Epithelial cell of esophagus (primary cell): ENCODE data around the gene MAP2K2.
"Not testable (repeated sequence)": the region's sequence is repeated elsewhere in the genome, so short reads cannot be mapped to it uniquely, and the experiment has no call there.

Source experiments
- DNase-seq: peaks from one replicate; pipeline ENCODE4 v3.0.0; 2010; ENCODE audit warnings: low read depth
- H3K4me3 ChIP-seq: 2 replicates; pipeline ENCODE4 v1.5.1; 2011; ENCODE audit warnings: mild to moderate bottlenecking, low read length, control low read depth
- CTCF ChIP-seq: IDR thresholded peaks from 2 replicates; pipeline ENCODE4 v1.5.1; 2011; ENCODE audit warnings: low read depth, mild to moderate bottlenecking, low read length, control low read depth, inconsistent platforms; ENCODE audit not compliant: insufficient read depth; ENCODE audit errors: missing control alignments

MAP2K2 gene

GRCh38 chr19:4123615-4124568 is at the start of gene MAP2K2:
Gene MAP2K2, minus strand, starts transcription at chr19:4124122. Its CDS starts 247 bp downstream, at chr19:4123875.
- no peak for TF ChIP-seq CTCF
- peak within 1 kb of the TSS; percentile 82 for H3K4me3 ChIP-seq
- DNase-seq = peak; percentile 91

GRCh38 chr19:4172861-4173473 is 49.0 kb upstream of the MAP2K2 start:
- TF ChIP-seq CTCF = no peak

GRCh38 chr19:4171676-4172075 is 47.8 kb upstream of the MAP2K2 start:
- H3K4me3 ChIP-seq = no peak overlapping the region
- DNase-seq = no peak
- TF ChIP-seq CTCF = no peak

More at GRCh38 chr19:4172861-4173473, 49.0 kb upstream of the MAP2K2 start:
- peak; percentile 58 for DNase-seq
- H3K4me3 ChIP-seq = no peak overlapping the region

- TF ChIP-seq CTCF = no peak
- H3K4me3 ChIP-seq = no peak overlapping the region
- DNase-seq = no peak
Observed at GRCh38 chr19:4164262-4164661, 40.3 kb upstream of the MAP2K2 start.

- no peak for TF ChIP-seq CTCF
- no peak for DNase-seq
- H3K4me3 ChIP-seq = no peak overlapping the region
Observed at GRCh38 chr19:4161415-4162077, 37.6 kb upstream of the MAP2K2 start.

GRCh38 chr19:4157971-4158370 is 34.0 kb upstream of the MAP2K2 start:
- not testable (repeated sequence) for DNase-seq, H3K4me3 ChIP-seq

GRCh38 chr19:4157164-4157563 is 33.2 kb upstream of the MAP2K2 start:
- DNase-seq = no peak
- H3K4me3 ChIP-seq = no peak overlapping the region
- TF ChIP-seq CTCF = no peak
